SKM-1 treated with dmso at 0.1 percent for 144 hours (cell line): ENCODE data around the gene HSPA1L.

Experiments
- DNase-seq: peaks from one replicate; lab custom pipeline; 2025; ENCODE audit not compliant: unreplicated experiment; lab: John Stamatoyannopoulos, UW

The HSPA1L gene

DNA sequence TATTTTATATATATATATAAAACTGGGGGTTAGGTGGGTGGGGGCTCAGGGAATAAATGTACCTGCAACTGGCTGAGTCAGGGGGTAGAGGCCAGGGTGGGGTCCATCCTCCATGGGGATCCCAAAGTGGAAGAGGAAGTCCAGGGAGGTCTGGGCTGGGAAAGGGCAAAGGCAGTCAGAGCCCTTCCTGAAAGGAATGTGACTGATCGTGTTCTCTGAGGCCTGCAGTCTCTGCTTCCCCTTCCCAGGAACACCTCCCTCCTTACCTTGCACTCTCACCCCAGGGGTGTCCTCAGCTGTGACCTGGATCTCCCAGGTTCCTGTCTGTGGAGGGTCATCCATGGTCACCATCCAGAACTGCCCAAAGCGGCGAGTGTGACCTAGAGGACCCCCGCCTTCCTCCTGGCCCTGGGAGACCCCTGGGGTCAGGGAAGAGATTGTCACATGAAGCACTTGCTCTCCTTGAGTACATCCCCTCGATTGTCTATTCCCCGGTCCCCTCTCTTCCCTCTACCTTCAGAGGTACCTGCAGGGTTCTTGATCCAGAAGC, 47.9 kb downstream of the HSPA1L start:
- DNase-seq = no peak

DNA sequence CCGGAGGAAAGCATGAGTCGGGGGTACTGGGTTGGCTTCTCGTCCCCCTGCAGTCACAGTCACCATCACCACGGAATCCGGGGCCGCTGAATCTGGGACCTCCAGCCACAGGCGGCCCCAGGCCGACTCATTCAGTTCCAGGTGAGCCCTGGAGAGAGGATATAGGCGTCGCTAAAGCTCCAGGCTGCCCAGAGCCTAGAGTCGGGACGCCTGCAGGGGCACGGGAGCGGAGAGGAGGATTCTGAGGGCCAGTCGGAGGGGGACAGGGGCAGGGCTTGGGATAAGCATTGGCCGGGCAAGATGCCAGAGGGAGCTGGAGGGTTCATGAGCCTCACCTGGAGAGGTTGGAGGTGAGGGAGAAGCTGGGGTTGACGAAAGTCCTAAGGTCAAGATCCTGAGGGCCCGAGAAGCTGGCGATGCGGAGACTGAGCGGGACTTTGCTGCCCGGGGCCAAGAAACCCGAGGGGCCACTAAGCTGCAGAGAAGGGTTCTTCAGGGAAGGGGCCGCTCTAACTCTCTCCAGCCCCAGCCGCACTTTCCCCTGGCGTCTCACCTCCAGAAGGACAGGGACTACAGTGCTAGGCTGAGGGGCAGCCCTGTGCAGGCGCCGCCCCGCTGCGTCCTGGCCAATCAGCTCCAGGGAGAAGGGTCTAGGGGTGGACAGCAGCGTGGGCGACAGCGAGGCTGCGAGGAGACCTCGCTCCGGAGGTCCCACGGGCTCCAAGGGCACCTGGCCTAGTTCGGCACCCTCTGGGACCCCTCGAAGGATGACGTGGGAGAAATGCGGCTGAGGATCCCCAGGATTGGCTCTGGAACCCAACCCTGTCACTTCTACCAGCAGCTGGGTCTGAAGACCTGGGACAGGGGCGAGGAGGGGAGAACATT, 48.9 kb downstream of the HSPA1L start:
- no peak for DNase-seq

DNA sequence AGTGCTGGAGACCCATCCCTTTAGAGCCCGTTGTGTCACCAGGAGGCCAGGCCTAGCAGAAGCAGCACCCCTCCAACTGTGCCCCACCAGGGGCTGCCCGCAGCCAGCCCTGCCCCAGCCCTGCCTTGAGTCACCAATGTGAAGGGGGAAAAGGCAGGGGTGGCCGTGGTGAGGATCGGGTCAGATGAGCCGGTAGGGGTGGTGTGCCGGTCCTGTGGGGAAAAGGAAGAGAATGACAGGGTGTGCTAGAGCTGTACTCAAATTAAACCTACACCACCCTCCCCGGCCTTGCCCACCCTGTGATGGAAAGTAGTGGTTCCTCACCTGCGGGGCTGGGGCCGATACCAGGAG, 49.5 kb downstream of the HSPA1L start:
- no peak for DNase-seq

DNA sequence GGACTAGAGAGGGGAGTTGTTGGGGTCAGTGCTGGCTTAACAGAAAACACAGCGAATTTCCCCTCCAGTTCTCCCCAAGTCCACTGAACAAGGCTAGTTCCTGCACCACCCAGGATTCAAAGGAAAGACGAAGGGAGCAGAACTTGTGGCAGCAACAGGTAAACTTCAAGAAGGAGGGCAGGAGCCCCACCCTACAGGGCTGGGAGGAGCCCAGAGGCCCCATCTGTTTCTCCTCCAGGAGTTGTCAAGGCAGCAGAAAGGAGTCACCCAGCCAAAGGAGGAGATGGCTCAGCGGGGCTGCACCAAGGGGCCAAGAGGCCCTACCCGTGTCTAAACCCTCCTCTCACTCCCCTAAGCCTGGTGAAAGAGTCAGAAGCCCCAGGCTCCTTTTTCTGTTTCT, 50.9 kb downstream of the HSPA1L start:
- DNase-seq = no peak

DNA sequence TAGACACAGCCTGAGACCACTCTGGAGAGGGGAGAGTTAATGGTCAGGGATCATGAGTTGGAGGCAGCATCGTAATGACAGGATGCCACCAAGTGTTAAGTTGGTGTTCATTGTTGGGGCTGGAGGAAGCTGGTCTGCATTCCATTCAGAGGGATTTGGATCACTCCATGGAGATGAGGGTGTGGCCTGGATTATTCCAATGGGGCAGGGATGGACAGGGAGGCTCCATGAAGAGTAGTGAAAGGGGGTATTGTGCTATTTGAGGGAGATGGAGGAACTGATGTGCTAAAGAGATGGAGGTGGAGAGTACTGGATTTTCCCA, 51.5 kb downstream of the HSPA1L start:
- DNase-seq = no peak

DNA sequence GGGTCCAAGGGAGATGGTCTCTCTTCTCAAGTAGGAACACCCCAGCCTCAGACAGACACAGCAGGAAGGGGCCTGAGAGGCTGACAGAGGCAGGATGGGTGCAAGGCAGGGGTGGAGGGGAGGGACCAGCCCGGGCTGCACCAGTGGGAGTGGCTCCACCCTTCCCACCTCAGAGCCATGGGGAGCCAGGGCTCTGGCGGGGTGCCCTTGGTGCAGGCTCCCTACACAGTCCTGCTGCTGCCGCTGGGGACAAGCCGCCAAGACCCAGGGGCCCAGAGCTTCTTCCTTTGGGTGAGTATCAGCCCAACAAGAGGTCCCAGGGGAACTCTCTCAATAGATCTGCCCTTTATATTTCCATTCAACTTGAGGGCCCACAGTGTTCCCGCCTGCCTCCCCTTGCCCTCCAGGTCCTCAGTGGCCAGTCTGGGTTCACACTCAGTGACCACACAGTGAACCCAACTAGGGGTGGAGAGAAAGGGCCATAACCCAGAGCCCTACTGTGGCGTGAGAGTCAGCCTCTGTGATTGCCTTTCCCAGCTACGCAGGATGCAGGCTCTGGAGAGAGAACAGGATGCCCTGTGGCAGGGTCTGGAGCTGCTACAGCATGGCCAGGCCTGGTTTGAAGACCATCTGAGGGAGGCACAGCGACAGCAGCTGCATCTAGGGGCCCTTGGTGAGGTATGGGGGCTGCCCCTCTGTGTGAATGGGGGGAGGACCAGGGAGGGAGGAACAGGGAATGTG, 52.0 kb downstream of the HSPA1L start:
- no peak for DNase-seq

DNA sequence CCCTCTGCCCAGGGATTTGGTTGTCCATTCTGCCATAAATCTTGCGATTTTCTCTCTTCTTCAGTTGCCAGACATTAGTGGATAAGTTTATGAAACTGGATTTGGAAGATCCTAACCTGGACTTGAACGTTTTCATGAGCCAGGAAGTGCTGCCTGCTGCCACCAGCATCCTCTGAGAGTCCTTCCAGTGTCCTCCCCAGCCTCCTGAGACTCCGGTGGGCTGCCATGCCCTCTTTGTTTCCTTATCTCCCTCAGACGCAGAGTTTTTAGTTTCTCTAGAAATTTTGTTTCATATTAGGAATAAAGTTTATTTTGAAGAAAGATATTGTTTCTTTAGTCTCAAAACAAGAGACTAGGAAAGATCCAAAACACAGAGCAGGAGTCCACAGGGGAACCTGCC, 52.7 kb downstream of the HSPA1L start, which contains the start of gene SAPCD1:
Gene SAPCD1 (plus strand): TSS at position 301 of the 400 bp plus-strand sequence. CDS start 399 bp downstream, outside the sequence.
- no peak for DNase-seq

DNA sequence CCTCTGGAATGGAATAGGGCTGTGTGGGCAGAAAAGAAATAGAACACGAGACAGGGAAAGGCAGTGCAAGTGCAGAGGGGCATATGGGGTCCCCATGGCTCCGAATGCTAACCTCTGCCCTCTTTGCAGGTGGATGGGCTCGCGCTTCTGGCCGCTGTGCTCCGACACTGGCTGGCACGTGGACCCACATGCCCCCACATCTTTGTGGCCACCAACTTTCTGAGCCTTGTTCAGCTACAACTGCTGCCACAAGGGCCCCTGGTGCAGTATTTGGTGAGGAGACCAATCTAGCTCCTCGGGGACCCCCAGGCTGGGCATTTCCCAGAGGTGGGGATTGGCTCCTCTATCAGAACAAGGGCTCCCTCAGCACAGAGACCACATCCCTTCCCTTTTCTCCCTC, 53.7 kb downstream of the HSPA1L start:
- DNase-seq = no peak

DNA sequence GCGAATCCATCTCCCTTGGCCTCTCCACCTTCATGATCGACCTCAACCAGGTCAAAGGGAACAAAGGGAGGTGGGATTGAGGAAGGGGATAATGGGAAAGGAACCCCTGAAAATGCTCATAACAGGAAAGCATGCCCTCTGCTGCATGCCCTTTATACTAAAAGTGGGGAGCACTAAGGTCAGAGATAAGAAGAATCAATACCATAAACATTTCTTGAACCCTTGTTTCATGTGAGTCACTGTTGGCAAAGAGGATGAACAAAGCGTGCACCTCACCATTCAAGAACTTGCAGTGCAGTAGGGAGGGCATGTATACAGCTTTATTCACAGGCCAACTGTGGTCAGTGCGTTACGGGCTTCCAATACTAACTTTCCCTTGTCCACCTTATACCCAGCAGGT, 54.3 kb downstream of the HSPA1L start:
- DNase-seq = no peak
